Brain pericyte (primary cell): ENCODE data around the gene RSPH10B2.
A peak's percentile ranks its signal among the peaks of the same experiment; 100 is the strongest.
"Not testable (repeated sequence)": the region's sequence is repeated elsewhere in the genome, so short reads cannot be mapped to it uniquely, and the experiment has no call there.

Source experiments
- DNase-seq: peaks from one replicate; pipeline ENCODE4 v3.0.0-alpha.2; 2012; ENCODE audit warnings: low read depth, low spot score

Gene RSPH10B2

GRCh38 chr7:6789353-6789752 lies 35.5 kb downstream of the RSPH10B2 start:
- not testable (repeated sequence) for DNase-seq

- DNase-seq, result peak; percentile 57
Observed at GRCh38 chr7:6792113-6792872, 38.4 kb downstream of the RSPH10B2 start.

DNA sequence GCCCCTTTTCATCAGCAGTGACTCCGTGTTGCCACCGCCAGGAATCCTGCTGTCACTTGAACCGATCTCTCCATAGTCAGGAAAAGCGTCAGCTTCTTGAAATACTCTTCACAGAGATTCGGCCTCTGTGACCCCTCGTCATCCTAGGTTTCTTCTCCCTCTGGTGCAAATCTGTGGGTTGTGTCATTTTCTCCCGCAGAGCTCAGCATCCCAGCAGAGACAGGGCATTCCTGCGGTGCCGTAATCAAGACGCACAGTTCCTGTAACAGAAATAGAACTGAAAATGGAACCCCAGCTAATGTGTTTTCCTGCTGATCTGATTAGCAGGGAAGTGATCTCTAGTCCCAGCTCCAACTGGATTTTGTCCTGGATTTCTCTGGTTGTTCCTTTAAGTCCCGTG lies 40.4 kb downstream of the RSPH10B2 start:
- DNase-seq, result not testable (repeated sequence)

DNA sequence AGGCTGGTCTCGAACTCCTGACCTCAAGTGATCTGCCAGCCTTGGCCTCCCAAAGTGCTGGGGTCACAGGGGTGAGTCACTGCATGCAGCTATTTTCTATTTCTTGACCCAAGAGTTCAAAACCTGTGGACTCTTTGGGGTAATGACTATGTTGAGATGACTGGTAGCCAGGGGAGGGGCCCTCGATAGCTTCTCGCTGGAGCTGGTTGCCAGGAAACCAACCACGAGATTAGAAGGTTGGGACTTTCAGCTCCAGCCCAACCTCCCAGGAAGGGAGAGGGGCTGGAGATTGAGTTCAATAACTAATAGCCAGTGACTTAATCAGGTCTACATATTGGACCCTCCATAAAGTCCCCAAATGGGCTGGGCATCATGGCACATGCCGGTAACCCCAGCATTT lies 43.3 kb downstream of the RSPH10B2 start:
- DNase-seq, result not testable (repeated sequence)

DNA sequence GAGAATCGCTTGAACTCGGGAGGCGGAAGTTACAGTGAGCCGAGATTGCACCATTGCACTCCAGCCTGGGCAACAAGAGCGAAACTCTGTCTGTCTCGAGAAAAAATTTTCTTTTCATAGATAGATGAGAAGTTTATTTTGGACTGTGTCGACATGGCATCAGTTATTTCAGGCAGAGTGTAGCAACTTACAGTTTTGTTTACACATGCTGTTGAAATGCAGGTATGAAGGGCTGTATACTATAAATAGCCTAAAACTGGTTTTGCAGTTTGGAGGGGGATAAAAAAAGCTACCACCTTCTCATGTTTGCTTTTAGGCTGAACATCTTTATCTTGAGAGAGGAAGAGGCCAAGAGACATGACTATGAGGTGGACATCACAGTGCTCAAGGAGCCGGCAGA lies 44.1 kb downstream of the RSPH10B2 start:
- DNase-seq, result not testable (repeated sequence)

DNA sequence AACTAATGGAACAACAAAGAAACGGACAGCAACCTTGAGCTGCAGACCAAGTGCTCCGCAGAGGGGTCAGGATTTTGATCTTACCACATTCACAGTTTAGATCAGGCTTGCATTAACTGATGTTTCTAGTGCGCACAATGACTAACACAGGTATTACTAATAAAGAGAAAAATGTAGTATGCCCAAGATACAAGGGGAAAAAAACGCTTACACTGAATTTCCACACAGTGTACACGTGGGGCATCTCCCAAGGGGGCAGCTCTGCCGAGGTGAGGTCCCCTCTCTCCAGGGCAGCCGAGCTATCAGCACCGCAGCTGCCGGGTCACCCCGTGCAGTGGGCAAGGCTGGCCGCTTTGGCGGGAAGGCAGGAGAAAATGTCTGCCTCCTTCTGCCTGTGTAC lies 46.0 kb downstream of the RSPH10B2 start:
- not testable (repeated sequence) for DNase-seq

DNA sequence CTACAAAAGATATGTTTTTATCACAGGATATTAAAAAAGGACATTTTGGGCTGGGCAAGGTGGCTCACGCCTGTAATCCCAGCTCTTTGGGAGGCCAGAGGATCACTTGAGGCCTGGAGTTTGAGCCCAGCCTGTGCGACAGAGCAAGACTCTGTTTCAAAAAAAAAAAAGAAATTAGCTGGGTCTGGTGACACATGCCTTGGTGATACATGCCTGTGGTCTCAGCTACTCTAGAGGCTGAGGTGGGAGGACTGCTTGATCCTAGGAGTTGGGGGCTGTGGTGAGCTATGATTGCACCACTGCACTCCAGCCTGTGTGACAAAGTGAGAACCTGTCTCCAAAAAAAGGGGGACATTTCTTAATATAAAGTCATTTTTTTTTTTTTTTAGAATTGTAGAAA lies 46.4 kb downstream of the RSPH10B2 start:
- not testable (repeated sequence) for DNase-seq

- DNase-seq, result not testable (repeated sequence)
Observed at GRCh38 chr7:6807393-6807918, 53.6 kb downstream of the RSPH10B2 start.

GRCh38 chr7:6807959-6808358 lies 54.1 kb downstream of the RSPH10B2 start:
- not testable (repeated sequence) for DNase-seq

DNA sequence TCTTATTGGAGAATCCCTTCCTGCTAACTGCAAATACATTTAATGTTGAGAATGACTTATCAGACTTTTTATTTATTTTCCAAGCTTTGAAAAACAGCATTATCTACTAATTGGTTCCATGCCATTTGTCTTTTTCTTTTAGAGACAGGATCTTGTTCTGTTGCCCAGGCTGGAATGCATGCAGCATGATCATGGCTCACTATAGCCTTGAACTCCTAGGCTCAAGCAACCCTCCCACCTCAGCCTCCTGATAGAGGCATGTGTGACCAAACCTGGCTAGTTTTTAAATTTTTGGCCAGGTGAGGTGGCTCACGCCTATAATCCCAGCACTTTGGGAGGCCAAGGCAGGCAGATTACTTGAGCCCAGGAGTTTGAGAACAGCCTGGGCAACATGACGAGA lies 59.1 kb downstream of the RSPH10B2 start:
- DNase-seq, result not testable (repeated sequence)

DNA sequence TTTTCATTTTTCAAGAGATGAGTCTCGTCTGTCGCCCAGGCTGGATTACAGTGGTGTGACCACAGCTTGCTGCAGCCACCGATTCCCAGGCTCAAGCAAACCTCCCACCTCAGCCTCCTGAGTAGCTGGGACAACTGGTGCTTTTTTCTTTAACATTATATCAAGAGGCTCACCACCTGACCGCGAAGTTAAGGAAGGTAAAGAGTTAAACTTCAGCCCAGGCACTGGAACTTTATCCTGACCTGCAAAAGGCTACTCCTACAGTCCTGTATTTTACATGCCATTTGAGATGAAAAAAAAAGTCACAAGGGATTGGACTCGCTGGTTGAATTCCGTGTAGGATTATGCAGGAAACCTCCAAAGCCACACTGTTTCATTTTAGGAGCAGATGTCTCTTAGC lies 61.6 kb downstream of the RSPH10B2 start:
- not testable (repeated sequence) for DNase-seq

- DNase-seq, result not testable (repeated sequence)
Observed at GRCh38 chr7:6821622-6822021, 67.7 kb downstream of the RSPH10B2 start.

DNA sequence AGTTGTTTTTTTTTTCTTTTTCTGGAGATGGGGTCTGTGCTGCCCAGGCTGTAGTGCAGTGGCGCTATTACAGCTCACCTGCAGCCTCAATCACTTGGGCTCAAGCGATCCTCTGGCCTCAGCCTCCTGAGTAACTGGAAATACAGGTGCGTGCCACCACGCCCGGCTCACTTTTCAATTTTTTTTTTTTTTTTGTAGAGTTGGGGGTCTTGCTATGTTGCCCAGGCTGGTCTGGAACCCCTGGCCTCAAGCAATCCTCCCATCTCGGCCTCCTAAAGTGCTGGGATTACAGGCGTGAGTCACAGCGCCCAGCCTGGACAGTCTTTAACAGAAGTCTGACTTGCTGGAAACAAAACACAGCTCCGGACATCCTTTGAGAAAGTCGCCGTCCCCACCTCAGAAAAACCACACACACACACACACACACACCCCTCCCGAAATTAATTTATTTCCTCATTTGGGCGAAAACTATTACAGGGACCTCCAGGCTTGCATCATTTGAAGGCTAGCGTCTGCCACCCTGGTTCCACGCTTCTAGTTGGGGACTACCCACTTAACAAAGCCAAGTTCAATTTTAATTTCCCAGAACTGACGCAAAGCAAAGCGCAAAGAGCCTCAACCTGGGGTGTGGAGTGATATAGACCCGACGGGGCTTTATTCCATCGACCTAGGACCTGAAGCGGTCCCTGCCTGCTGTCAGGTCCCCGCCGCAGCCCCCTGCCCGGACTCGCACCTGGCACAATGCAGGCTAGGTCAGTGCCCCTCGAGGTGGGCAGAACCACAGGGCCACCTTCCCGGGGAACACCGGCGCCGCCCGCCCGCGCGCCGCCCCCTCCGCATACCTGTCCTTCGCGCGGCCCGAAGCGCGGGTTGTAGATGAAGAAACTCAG lies 71.6 kb downstream of the RSPH10B2 start:
- DNase-seq, result not testable (repeated sequence)

- not testable (repeated sequence) for DNase-seq
Observed at GRCh38 chr7:6826151-6826550, 72.2 kb downstream of the RSPH10B2 start, which contains the start of gene CCZ1B. TSS of gene CCZ1B (minus strand) at chr7:6826275. CDS start at chr7:6826197, 78 bp downstream.

GRCh38 chr7:6827180-6827579 lies 73.3 kb downstream of the RSPH10B2 start:
- not testable (repeated sequence) for DNase-seq

DNA sequence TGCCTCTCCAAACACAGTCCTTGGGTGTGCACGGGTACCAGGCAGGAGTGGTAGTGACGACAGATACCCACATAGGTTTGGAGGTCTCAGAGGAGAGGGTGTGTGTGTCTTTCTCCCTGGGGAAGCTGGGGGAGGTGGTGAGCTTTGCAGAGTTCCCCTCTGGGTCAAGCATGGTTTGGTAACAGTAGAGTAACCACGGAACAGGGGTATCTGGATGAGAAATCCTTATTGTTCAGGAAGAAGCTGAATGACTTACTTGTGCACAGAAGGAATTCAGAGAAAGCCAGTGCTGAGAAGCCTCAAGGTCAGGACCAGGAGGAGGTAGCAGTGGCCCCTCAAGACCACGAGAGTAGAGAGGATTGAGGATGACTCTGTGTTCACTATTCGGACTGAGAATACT lies 75.7 kb downstream of the RSPH10B2 start:
- DNase-seq, result not testable (repeated sequence)

DNA sequence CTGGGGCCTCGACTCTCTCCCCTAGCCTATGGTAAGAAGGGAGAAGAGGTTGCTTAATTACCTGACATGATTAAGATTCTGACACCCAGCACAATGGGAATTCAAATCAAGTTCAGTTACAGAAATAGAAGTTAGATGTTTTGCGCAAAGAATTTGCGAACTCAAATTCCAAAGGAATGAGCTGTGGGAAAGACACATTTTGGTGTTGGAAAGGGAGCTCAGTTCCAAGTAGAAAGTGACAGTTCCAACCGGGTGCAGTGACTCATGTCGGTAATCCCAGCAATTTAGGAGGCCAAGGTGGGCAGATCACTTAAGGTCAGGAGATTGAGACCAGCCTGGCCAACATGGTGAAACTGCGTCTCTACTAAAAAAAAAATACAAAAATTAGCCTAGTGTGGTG lies 76.1 kb downstream of the RSPH10B2 start:
- not testable (repeated sequence) for DNase-seq

DNA sequence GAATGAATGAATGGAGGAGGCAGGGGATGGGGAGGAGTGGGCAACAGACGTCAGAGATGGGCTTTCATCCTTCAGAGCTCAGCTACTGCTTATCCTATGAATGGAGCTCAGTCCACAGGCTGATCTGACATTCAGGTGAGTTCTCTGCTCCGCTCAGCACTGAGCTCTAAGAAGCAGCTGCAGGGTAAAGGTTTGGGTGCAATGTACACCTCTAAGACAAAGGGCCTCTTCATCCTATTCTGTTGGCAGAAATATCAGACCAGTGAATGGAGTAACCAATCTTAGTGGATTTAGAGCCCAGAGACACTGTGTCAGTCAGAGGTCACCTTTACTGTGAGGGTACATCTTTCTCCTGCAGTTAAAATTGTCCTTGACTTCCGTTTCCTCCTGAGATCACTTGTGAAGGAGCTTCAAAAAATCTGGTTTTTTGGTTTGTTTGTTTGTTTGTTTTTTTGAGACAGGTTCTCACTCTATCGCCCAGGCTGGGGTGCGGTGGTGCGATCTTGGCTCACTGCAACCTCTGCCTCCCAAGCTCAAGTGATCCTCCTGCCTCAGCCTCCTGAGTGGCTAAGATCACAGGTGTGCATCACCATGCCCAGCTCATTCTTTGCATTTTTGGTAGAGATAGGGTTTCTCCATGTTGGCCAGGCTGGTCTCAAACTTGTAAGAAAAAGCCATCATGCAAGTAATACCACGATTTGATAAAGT lies 77.3 kb downstream of the RSPH10B2 start:
- no peak for DNase-seq

DNA sequence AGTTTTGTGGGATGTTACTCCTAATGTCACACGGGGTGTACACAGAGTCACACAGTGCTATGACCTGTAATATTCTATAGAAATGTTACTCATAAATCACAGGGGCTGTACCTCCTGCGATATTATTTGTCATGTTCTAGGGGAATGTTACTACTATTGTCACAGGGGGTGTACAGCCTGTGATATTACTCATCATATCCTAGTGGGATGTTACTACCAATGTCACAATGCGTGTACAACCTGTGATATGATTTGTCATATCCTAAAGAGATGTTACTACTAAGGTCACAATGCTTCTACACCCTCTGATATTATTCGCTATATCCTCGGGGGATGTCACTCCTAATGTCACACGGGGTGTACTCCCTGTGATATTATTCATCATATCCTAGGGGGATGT lies 79.7 kb downstream of the RSPH10B2 start:
- DNase-seq, result no peak

DNA sequence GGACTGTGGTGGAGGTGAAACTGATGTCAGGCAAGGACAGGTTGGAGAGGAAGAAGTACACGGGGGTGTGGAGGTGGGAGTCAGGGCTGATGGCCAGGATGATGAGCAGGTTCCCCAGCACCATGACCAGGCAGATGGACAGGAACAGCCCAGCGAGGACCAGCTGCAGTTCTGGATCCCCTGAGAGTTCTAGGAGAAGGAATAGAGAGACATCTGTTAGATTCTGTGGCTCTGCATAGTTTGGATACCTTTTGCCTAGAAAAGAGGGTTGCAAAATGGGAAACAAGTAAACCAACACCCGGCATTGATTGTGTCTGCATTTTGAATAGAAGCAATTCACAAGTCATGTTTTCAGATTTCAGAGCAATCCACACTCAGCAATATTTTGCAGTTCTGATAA lies 81.6 kb downstream of the RSPH10B2 start:
- DNase-seq, result not testable (repeated sequence)

GRCh38 chr7:6837081-6837480 lies 83.2 kb downstream of the RSPH10B2 start:
- not testable (repeated sequence) for DNase-seq
